ACC112 (cell line): Measurements from ENCODE around the gene BTBD7.
"Not testable (repeated sequence)": the region's sequence is repeated elsewhere in the genome, so short reads cannot be mapped to it uniquely, and the experiment has no call there.

Experiments used
- H2AFZ ChIP-seq: fragments of 200-600 bp; sonication (generic); one replicate; pipeline ENCODE4 v1.6.0; 2017; ENCODE audit warnings: antibody characterized with exemption, low read length; ENCODE audit not compliant: unreplicated experiment
- H3K27ac ChIP-seq: fragments of 200-600 bp; sonication (generic); 2 replicates; pipeline ENCODE4 v1.5.1; 2014; ENCODE audit warnings: low read depth, mild to moderate bottlenecking, antibody characterized with exemption, low read length, moderate library complexity
- H3K27me3 ChIP-seq: fragments of 200-600 bp; sonication (generic); 2 replicates; pipeline ENCODE4 v1.6.1; 2014; ENCODE audit warnings: mild to moderate bottlenecking, antibody characterized with exemption, low read length, moderate library complexity, mixed read lengths; ENCODE audit not compliant: insufficient read depth
- H3K36me3 ChIP-seq: fragments of 200-600 bp; sonication (generic); 2 replicates; pipeline ENCODE4 v1.6.1; 2016; ENCODE audit warnings: mild to moderate bottlenecking, antibody characterized with exemption, low read length, moderate library complexity, mixed read lengths; ENCODE audit not compliant: insufficient read depth
- H3K4me1 ChIP-seq: fragments of 200-600 bp; sonication (generic); one replicate; pipeline ENCODE4 v1.6.1; 2016; ENCODE audit warnings: low read length, mixed read lengths; ENCODE audit not compliant: insufficient read depth, unreplicated experiment, control insufficient read depth
- H3K4me3 ChIP-seq: fragments of 200-600 bp; sonication (generic); 2 replicates; pipeline ENCODE4 v1.5.1; 2014; ENCODE audit warnings: mild to moderate bottlenecking, low read depth, low read length
- H3K79me2 ChIP-seq: fragments of 200-600 bp; sonication (generic); one replicate; pipeline ENCODE4 v1.6.0; 2016; ENCODE audit warnings: low read length; ENCODE audit not compliant: control insufficient read depth, unreplicated experiment, insufficient read depth

Gene BTBD7, protein sequence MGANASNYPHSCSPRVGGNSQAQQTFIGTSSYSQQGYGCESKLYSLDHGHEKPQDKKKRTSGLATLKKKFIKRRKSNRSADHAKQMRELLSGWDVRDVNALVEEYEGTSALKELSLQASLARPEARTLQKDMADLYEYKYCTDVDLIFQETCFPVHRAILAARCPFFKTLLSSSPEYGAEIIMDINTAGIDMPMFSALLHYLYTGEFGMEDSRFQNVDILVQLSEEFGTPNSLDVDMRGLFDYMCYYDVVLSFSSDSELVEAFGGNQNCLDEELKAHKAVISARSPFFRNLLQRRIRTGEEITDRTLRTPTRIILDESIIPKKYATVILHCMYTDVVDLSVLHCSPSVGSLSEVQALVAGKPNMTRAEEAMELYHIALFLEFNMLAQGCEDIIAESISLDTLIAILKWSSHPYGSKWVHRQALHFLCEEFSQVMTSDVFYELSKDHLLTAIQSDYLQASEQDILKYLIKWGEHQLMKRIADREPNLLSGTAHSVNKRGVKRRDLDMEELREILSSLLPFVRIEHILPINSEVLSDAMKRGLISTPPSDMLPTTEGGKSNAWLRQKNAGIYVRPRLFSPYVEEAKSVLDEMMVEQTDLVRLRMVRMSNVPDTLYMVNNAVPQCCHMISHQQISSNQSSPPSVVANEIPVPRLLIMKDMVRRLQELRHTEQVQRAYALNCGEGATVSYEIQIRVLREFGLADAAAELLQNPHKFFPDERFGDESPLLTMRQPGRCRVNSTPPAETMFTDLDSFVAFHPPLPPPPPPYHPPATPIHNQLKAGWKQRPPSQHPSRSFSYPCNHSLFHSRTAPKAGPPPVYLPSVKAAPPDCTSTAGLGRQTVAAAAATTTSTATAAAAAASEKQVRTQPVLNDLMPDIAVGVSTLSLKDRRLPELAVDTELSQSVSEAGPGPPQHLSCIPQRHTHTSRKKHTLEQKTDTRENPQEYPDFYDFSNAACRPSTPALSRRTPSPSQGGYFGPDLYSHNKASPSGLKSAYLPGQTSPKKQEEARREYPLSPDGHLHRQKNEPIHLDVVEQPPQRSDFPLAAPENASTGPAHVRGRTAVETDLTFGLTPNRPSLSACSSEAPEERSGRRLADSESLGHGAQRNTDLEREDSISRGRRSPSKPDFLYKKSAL

DNA sequence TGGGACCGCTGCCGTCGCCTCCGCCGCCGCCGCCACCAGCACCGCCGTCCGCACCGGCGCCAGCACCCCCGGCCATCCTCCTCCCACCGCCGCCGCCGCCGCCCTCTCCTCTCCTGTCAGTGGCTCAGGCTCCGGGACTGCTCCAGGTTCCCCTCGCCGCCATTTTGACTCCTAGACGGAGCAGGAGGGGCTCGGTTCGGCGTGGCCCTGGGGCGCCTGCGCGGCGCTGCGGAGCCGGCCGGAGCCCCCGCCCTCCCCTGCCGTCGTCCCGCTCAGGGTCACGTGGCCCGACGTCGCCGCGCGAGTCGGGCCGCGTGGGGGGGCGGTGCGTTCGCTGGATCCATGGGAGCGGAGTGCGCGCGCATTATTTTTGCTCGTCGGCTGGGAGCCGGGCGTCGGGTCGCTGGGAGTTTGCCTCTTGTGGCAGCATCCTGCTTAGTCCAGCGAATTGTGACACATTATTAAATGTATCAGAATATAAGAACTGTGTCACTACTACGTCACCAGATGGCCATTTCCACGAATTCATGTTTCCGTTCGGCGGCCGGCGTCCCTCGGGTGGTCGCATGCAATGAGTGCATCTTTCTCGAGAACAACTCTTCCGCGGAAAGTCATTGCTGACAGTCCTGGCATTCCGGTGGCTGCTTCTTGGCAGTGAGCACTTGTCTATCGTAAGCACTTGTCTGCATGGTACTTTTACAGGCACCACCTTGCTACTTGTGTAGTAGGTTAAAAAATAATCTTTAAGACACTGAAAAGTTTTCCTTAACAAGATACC, at the start of gene BTBD7:
Gene BTBD7 (minus strand): TSS at position 184 of the 778 bp plus-strand sequence. CDS start 36,985 bp downstream, outside the sequence.
- Histone ChIP-seq H3K27ac (peak within 1 kb of the TSS; percentile 81), H3K36me3 (no peaks in the 10 kb centered on the region), H3K27me3 (no peaks in the 10 kb centered on the region), H2AFZ (peak within 1 kb of the TSS; percentile 96), H3K79me2 (peaks cover 60% of the 10 kb centered on the region), H3K4me3 (peak within 1 kb of the TSS; percentile 80), H3K4me1 (peaks cover 33% of the 10 kb centered on the region)

DNA sequence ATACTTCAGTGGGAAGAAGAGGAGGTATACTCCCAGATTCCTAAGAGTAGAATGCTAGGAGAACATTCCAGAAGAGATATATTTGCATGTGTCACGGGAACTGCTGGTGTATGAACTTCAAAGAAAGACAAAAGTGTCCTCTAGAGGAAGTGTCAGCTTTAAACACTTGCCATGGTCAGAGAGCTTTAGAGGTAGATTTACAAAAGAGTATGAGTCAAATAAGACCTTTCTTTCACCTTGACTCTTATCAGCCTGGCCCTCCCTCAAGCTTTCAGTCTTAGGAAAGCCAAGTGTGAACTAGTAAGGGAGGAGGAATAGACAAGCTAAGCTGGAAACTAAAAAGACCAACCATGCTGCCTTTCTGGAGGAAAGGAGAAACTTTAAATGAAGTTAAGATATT, 48.8 kb upstream of the BTBD7 start:
- Histone ChIP-seq H3K27ac (no peak overlapping the region), H3K36me3 (no peaks in the 10 kb centered on the region), H3K4me1 (no peaks in the 10 kb centered on the region), H3K79me2 (no peaks in the 10 kb centered on the region), H3K27me3 (peaks cover 43% of the 10 kb centered on the region), H3K4me3 (no peak overlapping the region), H2AFZ (no peak overlapping the region)

DNA sequence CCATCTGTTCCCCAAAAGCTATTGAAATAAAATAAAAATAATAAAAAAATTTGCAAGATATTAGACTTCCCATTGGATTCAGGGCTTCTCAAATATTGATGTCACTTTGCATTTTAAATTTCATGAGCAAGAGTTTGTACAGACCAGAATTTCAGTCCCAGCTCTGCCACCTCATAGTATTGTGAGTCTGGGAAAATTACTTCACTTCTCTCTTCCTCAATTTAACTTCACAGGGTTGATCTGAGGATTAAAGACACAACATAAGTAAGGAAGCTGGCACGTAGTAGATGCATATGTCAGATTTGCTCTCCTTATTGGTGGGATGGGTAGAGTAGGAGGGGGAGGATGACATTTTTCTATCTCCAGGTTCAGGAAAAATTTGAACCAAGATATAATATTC, 47.0 kb upstream of the BTBD7 start:
- Histone ChIP-seq H3K4me1 (no peaks in the 10 kb centered on the region), H3K27me3 (peaks cover 43% of the 10 kb centered on the region), H3K4me3 (no peak overlapping the region), H3K79me2 (no peaks in the 10 kb centered on the region), H3K27ac (no peak overlapping the region), H2AFZ (no peak overlapping the region), H3K36me3 (no peaks in the 10 kb centered on the region)

DNA sequence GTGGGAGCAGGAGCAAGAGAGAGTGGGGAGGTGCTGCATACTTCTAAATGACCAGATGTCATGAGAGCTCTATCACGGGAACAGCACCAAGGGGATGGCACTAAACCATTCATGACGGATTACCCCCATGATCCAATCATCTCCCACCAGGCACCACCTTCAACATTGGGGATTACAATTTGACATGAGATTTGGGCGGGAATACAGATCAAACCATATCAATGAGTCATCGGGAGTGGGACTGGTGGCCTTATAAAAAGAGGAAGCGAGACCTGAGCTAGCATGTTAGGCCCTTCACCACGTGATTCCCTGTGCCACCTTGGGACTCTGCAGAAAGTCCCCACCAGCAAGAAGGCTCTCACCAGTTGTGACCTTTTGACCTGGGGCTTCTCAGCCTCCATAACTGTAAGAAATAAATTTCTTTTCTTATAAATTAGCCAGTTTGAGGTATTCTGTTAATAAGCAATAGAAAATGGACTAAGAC, 42.9 kb upstream of the BTBD7 start:
- Histone ChIP-seq H3K27me3 (peaks cover 27% of the 10 kb centered on the region), H3K4me3 (no peak overlapping the region), H3K4me1 (no peaks in the 10 kb centered on the region), H3K36me3 (no peaks in the 10 kb centered on the region), H2AFZ (no peak overlapping the region), H3K79me2 (no peaks in the 10 kb centered on the region), H3K27ac (no peak overlapping the region)

DNA sequence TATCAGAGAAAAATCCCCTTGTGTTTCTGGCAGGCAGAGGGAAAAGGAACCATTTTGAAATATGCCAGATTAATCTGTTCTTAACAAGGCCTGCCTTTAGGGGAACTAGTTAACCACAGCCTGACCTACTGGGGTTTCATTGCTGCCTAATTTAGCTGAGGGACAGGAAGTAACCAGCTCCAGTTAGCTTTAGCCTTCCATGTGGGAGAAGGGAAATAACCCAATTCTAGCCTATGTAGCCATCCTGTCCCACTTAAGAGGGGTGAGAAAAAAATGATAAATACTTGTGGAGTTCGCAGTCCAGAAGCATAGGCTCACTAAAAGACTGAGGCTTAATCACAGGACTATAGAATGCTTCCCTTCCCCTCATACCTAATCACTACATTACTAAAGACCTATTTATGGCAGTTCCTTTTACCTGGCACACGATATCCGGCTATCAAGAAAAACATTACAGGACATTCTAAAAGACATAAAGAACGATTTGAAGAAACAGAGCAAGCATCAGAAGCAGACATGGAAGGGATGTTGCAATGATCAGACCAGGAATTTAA, 37.0 kb upstream of the BTBD7 start:
- H3K79me2 ChIP-seq = no peaks in the 10 kb centered on the region
- no peak overlapping the region for H3K4me3 ChIP-seq
- H3K27ac ChIP-seq = no peak overlapping the region
- peaks cover 25% of the 10 kb centered on the region for H3K27me3 ChIP-seq
- no peak overlapping the region for H2AFZ ChIP-seq
- H3K36me3 ChIP-seq = no peaks in the 10 kb centered on the region
- H3K4me1 ChIP-seq = no peaks in the 10 kb centered on the region

DNA sequence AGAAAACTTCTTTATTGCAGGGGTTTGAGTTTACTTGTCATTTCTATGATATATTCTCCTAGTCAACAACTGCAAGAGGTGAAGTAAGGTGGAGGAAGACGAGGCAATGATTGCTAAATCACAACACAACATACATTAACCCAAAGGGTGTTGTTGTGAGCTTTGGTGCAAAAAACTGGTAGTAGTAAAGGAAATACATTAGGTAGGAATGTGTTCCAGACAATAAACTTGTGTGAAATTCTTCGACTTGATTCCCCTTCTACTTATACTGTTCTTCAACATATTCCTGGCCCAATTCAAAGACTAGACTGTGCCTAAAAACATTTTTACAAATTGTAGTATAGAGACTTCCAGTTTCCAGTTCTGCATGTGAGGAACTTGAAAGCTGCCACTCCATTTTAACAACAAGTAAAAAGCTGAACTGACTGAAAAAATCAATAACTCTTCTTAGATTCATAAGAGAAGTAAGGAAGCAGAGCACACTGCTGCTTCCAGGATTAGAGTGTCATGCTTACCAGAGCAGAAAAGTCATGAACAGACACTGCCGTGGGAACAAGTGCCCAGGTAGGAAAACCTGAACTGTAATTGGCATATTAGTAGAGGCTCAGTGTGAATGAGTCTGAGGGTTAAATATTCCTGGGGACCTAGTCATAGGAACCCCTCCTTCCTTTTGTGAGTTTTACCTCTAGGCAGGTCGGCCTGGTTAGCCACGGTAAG, 36.3 kb upstream of the BTBD7 start:
- H3K79me2 ChIP-seq = no peaks in the 10 kb centered on the region
- no peaks in the 10 kb centered on the region for H3K4me1 ChIP-seq
- H3K27ac ChIP-seq = no peak overlapping the region
- peaks cover 28% of the 10 kb centered on the region for H3K27me3 ChIP-seq
- H2AFZ ChIP-seq = no peak overlapping the region
- H3K4me3 ChIP-seq = no peak overlapping the region
- no peaks in the 10 kb centered on the region for H3K36me3 ChIP-seq

DNA sequence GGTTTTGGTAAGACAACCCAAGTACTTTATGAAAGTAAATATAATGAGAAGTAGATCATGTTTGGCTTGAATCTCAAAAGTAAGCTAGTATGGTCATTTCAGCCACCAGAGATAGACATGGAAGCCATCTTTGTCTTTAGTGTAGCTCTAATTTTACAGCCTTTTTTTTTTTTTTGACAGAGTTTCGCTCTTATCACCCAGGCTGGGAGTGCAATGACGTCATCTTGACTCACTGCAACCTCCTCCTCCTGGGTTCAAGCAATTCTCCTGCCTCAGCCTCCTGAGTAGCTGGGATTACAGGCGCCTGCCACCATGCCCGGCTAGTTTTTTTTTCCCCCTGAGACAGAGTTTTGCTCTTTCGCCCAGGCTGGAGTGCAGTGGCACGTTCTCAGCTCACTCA, 22.0 kb upstream of the BTBD7 start:
- not testable (repeated sequence) for H2AFZ ChIP-seq, H3K79me2 ChIP-seq

DNA sequence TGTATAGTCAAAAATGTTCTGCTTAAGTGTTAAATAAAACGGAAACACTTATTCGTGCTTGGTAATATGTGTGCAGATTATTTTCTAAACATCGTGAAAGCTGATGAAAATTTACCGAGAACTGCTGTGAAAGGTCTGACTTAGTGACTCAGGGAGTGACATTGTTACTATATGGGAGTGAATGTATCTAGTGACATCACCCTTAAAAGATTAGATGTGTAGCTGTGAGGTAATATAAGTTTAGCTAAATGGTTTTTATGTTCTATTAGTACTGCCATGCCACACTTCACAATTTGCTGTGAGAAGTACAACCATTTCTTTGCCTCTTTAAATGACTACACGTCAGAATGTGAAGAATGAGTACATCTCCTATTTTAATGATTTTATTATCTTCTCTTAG, 15.5 kb upstream of the BTBD7 start:
- Histone ChIP-seq H3K79me2 (no peaks in the 10 kb centered on the region), H3K27me3 (no peaks in the 10 kb centered on the region), H3K4me3 (no peak overlapping the region), H3K27ac (no peak overlapping the region), H2AFZ (no peak overlapping the region), H3K4me1 (no peaks in the 10 kb centered on the region), H3K36me3 (no peaks in the 10 kb centered on the region)

More for the DNA sequence above, 22.0 kb upstream of the BTBD7 start:
- H3K4me3 ChIP-seq, H3K27ac ChIP-seq, H3K27me3 ChIP-seq, H3K4me1 ChIP-seq, H3K36me3 ChIP-seq: not testable (repeated sequence)

DNA sequence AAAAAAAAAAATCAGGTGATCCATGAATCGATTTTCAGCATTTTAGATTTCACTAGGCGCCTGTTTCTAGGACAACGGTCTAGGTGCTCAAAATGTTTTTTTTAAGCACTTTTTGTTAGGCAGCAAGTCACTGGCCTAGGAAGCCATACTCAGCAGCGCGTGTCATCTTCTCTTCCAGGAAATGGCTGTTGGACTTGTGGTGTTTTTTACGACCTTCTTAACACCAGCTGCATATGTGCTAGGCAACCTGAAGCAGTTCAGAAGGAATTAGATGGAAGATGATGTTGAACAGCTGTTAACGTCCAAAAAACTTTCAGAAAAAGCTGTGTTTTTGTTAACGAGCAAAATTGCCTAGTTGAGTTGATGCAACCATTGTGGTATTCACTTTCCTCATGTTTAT, 15.0 kb upstream of the BTBD7 start:
- no peaks in the 10 kb centered on the region for H3K36me3 ChIP-seq
- H2AFZ ChIP-seq = no peak overlapping the region
- H3K27ac ChIP-seq = no peak overlapping the region
- no peaks in the 10 kb centered on the region for H3K79me2 ChIP-seq
- no peaks in the 10 kb centered on the region for H3K27me3 ChIP-seq
- H3K4me3 ChIP-seq = no peak overlapping the region
- no peaks in the 10 kb centered on the region for H3K4me1 ChIP-seq
